ENCODE results near the gene STAG1.

DNA sequence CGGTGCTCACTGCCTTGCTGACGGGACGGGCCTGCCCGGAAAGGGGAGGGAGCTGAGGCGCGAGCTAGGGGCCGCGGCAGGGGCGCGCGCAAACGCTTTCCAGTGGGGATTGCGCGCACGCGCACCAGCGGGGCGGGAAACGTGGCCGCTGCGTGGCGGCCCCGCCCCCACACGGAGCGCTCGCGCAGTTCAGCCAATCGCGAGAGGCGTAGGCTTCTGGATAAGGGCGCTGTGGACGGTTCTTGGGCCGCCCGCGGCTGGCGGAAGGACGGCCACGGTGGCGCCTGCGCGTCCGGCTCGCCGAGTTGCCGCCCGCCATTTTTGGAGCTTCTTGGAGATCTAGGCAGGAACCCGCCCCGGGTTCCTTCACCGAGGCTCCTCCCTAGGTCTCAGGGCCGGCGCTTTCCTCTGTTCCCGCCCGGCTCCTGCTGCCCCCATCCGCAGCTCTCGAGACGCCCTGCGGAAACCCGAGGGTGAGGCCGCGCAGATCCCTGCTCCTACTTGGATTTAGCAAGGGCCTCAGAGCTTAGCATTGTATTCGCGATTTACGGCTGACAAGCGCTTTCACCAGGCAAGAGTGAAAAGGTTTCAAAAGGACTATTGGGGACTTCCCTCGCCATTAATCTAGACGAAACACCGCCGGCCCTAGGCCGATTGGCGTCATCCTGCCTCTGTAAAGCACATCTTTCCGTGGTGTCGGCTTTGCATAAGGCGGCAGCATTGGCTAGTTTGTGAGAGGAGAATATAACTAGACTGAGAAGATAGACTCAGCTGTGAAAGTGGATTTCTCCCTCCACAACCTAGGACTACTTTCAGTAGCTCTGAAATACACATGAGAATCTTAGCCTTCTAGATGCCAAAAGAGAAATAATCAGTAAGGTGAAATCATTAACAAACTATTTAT lies 496 bp upstream of the STAG1 start:
- TF ChIP-seq POLR2A (IDR thresholded peaks at IDR 0.05; ENCODE audit: low read length) (peak; percentile 97), GATA1 (IDR thresholded peaks at IDR 0.05; ENCODE audit: low read depth, low read length) (no peak)
